ENCODE results near the gene RIMS4. TPM values are rescaled to one million over a fixed set of nuclear protein-coding genes. Genes with fewer than 3 reads are reported as not detected.

RIMS4 gene
- total RNA-seq, 1 donor from 2014 or later, result 3.2 TPM

GRCh38 chr20:44754554-44754953 lies 55.8 kb downstream of the RIMS4 start:
- DNase-seq (no peak), ATAC-seq (no peak)
- intact Hi-C loops (cut with DNase I), result no loop called here
- H3K36me3 ChIP-seq, result no peaks in the 10 kb centered on the region
- H3K27ac ChIP-seq, result no peak overlapping the region
- H3K9me3 ChIP-seq, result no peaks in the 10 kb centered on the region
- no peak for TF ChIP-seq CTCF (IDR thresholded peaks at IDR 0.05)
- no peaks in the 10 kb centered on the region for H3K4me1 ChIP-seq
- H3K27me3 ChIP-seq, result peaks cover 5% of the 10 kb centered on the region
- no peak overlapping the region for H3K4me3 ChIP-seq

- intact Hi-C loops (cut with DNase I), result no loop called here
- Histone ChIP-seq H3K36me3 (no peaks in the 10 kb centered on the region), H3K27ac (no peak overlapping the region), H3K4me3 (no peak overlapping the region), H3K4me1 (peaks cover 5% of the 10 kb centered on the region), H3K9me3 (no peaks in the 10 kb centered on the region), H3K27me3 (peaks cover 9% of the 10 kb centered on the region)
- TF ChIP-seq CTCF (IDR thresholded peaks at IDR 0.05), result no peak
- no peak for DNase-seq
- no peak for ATAC-seq
These were observed 58.0 kb downstream of the RIMS4 start for GRCh38 chr20:44752099-44752931.

GRCh38 chr20:44750081-44750805 lies 60.1 kb downstream of the RIMS4 start:
- H3K4me1 ChIP-seq, result peaks cover 20% of the 10 kb centered on the region
- peak; percentile 6 for ATAC-seq
- no peaks in the 10 kb centered on the region for H3K36me3 ChIP-seq
- no peak overlapping the region for H3K4me3 ChIP-seq
- no peak for DNase-seq
- no peak overlapping the region for H3K27ac ChIP-seq
- peak; percentile 33 for TF ChIP-seq CTCF (IDR thresholded peaks at IDR 0.05)
- no peaks in the 10 kb centered on the region for H3K9me3 ChIP-seq
- H3K27me3 ChIP-seq, result peaks cover 18% of the 10 kb centered on the region
- intact Hi-C loops (cut with DNase I), result no loop called here

- no peak for ATAC-seq
- Histone ChIP-seq H3K27me3 (peaks cover 18% of the 10 kb centered on the region), H3K27ac (no peak overlapping the region), H3K4me1 (peaks cover 20% of the 10 kb centered on the region), H3K9me3 (no peaks in the 10 kb centered on the region), H3K36me3 (no peaks in the 10 kb centered on the region), H3K4me3 (no peak overlapping the region)
- TF ChIP-seq CTCF (IDR thresholded peaks at IDR 0.05), result no peak
- intact Hi-C loops (cut with DNase I), result loop anchor here (5.0 kb wide), 1 partner anchor 119 kb away; no protein-coding TSS in a partner anchor
- no peak for DNase-seq
These were observed 62.4 kb downstream of the RIMS4 start for GRCh38 chr20:44748005-44748370.

GRCh38 chr20:44747166-44748004 lies 63.0 kb downstream of the RIMS4 start:
- intact Hi-C loops (cut with DNase I), result loop anchor here (5.0 kb wide), 1 partner anchor 120 kb away; no protein-coding TSS in a partner anchor
- DNase-seq (peak; percentile 83), ATAC-seq (peak; percentile 83)
- Histone ChIP-seq H3K27me3 (peaks cover 18% of the 10 kb centered on the region), H3K9me3 (no peaks in the 10 kb centered on the region), H3K36me3 (no peaks in the 10 kb centered on the region), H3K4me3 (no peak overlapping the region), H3K27ac (no peak overlapping the region), H3K4me1 (peaks cover 20% of the 10 kb centered on the region)
- TF ChIP-seq CTCF (IDR thresholded peaks at IDR 0.05), result peak; percentile 70
